Right renal cortex interstitium (tissue), 3 donors: Measurements from ENCODE around the gene SLC13A5. TPM values are rescaled to one million over a fixed set of nuclear protein-coding genes. Genes with fewer than 3 reads are reported as not detected.
"Not testable (repeated sequence)": the region's sequence is repeated elsewhere in the genome, so short reads cannot be mapped to it uniquely, and the experiment has no call there.

Experiments
- DNase-seq, 3 donors: peaks; one replicate each; pipeline ENCODE4 v3.0.0-alpha.2; 2013; ENCODE audit warnings: low read depth in 3 of 3, low spot score in 2 of 3
- polyA plus RNA-seq, 3 donors: library from polyadenylated mRNA; unstranded; fragments of 120-200 nt; gene quantifications; one replicate each; pipeline ENCODE4 v1.2.1, GENCODE V29; 2013; ENCODE audit not compliant: insufficient read length in 3 of 3

Gene SLC13A5
- polyA plus RNA-seq, 3 donors, result 1.1 to 4.2 (median 1.9) TPM

DNA sequence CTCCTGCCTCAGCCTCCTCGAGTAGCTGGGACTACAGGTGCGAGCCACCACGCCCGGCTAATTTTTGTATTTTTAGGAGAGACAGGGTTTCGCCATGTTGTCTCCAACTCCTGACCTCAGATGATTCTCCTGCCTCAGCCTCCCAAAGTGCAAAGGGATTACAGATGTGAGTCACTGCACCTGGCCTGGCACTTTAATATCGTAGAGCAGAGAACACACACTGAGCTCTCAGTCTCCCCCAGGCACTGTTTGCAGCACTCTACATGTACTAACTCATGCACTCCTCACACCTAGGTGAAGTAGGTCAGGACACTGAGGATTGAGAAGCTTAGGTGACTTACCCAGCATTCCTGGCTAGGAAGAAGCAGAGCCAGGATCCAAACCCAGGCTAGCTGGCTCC lies 46.6 kb downstream of the SLC13A5 start:
- no peak for DNase-seq

- peak in 1 of 3 donors; percentile 63 for DNase-seq
Observed at GRCh38 chr17:6666077-6666521, 47.1 kb downstream of the SLC13A5 start.

GRCh38 chr17:6663200-6663599 lies 50.0 kb downstream of the SLC13A5 start:
- DNase-seq, result not testable (repeated sequence)

- no peak for DNase-seq
Observed at GRCh38 chr17:6661464-6661848, 51.7 kb downstream of the SLC13A5 start.

- no peak for DNase-seq
Observed at GRCh38 chr17:6660805-6661463, 52.2 kb downstream of the SLC13A5 start.

GRCh38 chr17:6660101-6660500 lies 53.1 kb downstream of the SLC13A5 start:
- no peak for DNase-seq

DNA sequence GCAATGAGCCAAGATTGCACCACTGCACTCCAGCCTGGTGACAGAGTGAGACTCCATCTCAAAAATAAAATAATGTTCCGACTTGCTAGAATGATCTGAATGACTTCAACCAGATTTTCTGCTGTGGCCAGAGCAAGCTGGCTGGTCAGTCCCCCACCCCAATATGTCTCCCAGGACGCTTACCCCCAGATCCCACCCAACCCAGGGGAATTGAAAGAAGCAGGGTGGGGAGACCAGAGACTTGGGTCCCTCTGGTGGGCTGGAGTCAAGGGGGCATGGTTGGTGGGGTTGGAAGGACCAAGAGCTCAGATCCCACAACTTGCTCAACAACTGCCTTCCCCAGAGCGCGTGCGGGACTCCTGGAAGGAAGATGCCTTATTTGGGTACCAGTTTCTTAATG lies 54.8 kb downstream of the SLC13A5 start:
- DNase-seq, result not testable (repeated sequence)

DNA sequence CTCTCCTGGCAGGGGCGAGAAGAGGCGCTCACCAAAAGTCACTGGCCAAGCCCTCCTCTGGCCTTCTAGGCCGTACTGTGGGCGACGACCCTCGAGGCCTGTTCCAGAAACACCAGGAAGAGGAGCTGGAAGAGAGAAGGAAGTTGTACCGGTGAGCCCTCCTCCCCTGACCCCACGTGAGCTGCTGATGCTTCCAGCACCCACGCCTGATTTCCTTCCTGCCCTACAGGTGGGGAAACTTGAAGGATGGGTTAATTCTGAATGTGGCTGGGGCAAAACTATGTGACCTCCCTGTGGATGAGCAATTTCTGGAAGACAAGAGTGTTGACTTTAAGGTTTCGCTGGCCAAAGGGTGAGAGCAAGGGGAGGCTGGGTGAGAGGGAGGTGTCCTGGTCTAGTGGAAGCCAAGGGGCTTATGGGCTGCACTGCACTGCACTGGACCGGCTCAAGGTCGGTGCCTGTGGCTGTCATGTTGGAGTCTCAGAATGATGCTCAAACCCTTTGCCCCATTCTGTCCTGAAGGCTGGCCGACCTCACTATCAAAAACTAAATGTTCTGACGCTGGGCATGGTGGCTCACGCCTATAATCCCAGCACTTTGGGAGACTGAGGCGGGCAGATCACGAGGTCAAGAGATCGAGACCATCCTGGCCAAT lies 55.4 kb downstream of the SLC13A5 start:
- no peak for DNase-seq

DNA sequence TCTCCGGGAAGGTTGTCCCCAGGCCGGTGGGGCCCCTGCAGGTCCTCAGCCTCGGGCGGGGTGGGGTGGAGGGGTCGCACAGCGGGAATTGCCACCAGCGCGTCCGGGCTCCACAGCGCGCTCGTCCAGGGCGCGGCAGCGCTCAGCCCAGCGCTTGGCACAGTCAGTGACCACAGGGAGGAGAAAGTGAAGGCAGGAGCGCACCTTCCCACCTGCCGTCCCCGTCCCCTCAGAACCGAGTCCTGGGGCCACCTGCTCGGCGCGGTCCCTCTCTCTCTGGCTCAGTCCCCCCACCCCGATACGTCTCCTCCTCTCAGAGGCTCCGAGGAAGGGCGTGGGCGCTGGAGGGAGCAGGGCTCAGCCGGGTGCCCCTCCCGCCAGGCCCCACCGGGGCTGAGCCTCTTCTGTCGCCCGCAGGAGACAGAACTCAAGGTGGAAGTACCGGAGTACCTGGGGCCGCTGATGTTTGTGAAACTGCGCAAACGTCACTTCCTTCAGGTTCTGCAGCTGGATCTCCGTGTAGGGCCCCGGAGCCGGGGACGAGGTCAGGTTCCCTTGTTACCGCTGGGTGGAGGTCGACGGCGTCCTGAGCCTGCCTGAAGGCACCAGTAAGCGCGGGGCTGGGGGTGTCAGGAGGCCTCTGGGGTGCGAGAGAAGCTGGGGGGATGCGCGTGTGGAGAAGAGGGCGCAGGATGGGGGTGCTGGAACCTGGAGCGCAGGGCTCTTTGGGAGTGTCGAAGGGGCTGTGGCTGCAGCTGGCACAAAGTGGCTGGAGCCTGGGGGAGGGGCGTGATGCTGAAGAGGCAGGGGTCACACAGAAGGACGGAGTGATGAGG lies 56.2 kb downstream of the SLC13A5 start:
- DNase-seq, result not testable (repeated sequence)

DNA sequence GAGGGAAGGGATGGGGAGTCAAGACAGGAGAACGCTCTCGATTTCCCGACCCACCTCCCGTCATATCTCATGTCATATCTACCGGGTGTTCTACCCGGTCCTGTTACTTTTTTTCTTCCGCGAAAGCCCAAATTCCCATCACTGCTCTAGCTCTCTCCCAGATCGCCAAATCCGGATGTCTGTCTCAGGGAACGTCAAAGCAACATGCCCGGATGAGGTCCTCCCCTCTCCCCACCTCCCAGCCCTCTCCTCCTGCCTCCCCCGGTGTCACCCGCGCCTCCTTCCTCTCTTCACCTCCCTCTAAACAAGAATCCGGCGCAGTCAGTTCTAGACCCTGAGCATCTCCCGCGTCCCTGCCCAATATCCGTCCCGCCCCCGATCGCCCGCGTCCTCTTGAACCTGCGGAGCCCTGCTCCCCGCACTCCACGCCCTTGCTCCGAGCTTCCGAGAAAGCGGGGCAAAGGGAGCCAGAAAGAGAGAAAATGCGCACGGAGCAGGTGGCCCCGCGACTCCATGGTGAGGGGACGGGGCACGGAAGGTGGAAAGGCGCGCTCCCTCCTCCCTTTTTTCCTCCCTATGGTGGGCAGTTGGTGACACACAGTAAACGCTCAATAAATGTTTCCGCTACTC lies 57.3 kb downstream of the SLC13A5 start:
- DNase-seq, result not testable (repeated sequence)

DNA sequence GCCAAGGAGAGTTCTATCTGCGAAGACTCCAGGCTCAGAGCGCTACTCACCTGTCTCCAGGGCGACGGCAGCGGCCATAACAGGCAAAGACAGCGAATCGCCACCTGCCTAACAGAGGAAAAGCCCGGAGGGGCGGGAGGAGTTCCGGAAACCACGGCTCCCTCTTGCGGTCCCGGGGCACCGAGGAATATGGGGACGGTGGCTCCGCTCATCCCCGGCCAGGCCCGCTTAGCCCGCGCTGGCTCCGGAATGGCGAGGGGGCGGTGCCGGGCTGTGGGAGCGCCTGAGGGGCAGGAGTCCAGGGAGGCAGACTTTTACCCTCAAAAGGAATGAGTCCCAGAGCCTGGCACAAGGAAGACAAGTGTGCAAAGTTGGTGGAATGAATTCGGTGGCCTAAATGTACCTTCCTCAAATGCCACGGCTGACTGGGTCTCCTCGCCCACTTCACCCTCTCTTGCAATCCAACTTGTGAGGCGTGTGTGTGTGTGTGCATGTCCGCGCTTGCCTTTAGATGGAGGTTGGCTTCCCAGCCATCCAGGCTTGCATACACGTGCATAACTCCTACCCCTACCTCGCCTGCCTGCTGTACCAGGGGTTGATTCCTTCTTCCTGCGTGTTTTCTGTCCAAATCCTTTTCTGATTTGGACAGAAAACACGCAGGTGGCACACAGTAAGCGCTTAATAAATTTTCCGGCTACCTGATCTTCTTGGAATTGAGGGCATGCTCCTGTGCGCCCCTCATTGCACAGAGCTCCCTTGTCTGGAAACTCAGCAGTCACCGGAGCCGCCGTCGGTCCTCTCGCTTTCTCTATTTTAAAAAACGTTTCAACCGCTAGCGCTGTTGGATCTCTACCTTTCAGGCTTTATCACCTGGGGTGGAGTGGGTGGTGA lies 58.1 kb downstream of the SLC13A5 start:
- DNase-seq, result no peak

GRCh38 chr17:6651919-6652452 lies 61.2 kb downstream of the SLC13A5 start:
- no peak for DNase-seq

DNA sequence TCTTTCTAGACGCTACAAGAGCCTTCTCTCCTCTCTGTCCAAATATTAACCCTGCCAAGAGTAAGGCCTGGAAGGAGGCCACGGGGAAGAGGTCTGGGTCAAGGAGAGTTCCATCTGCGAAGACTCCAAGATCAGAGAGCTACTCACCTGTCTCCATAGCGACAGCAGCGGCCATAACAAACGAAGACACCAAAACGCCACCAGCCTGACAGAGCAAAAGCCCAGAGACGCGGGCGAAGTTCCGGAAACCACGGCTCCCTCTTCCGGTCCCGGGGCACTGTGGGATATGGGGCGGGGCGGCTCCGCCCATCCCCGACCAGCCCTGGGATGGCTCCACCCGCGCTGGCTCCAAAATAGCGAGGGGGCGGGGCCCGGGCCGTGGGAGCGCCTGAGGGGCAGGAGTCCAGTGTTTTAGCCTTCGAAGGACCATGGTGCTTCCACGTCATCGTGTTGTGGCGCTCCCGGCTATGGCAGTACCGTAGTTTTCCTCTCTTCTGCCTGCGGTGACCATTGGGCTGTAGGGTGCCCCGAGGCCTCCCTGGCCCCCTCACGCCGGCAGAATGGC lies 61.7 kb downstream of the SLC13A5 start, which contains the start of the genes C17orf100 and MED31:
Gene C17orf100 (plus strand): TSS at position 409 of the 565 bp plus-strand sequence. CDS start 152 bp downstream, at position 561.
Gene MED31 (minus strand): TSS at position 252 of the 565 bp plus-strand sequence. CDS start 77 bp downstream, at position 175.
- DNase-seq, result peak; percentile 78 to 85 (median 79)

DNA sequence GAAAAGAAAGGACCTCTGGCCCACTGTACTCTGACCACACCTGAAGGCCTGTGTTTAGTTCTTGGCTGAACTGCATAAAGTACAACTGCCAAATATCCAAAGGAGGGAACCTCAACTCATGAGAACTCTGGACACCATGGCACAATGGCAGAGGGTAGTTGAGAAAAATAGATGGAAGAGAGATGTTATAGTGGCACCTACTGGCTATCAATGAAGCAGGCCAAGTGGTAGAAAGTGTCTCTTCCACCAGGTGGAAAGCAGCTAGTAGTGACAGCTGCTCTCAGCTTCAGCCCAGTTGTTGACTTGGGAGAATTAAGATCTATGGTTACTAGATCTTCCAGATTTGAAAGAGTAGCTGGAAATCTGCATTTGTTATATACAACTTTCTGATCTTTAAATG lies 65.0 kb downstream of the SLC13A5 start:
- DNase-seq, result no peak

DNA sequence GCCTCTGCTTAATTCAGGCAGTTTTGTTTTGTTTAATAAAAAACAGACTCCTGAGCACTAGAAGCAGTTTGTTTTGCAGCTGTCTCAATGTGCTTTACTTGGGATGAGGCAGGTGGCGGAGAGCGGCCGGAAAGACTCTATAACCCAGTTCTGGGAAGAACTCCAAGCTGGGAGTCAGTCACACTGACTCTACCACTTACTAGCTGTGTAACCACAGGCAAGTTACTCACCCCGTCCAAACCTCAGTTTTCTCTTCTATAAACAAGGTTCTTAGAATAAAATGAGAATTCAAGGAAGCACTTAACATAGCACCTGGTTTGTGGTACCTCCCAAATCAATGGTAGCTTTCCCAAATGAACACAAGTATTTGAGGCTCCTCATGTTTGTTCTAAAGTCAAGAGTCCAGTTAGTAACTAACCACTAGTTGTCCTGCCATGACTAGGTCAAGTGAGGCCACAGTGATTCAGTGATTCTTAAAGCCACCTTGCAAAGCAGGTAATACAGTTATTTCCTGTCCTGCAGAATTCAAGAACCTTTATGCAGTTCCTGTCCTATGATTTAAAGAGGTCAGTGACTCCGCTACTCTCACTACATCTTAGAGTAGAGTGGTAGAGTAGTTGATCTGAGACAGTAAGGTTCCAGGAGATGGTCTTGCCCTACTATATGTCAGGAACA lies 69.6 kb downstream of the SLC13A5 start:
- no peak for DNase-seq

DNA sequence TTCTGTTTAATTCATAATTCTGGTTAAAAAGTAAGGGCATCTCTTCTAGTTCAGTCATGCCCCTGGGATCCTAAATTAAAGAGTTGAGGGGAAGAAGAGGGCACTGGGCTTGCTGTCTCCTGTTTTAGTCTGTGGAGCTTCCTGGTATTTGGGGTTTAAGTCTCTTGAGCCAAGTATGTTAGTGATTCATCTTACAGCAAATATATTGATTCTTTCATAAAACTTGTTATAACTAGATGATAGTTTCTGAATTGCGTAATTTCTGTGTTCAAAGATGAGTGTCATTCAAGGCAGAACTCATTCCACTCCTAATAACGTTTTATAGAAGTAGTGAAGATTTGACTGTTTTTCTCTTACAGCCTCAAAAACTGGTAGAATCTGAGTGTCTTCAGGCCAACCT lies 70.6 kb downstream of the SLC13A5 start:
- DNase-seq, result no peak

GRCh38 chr17:6641247-6641863 lies 71.8 kb downstream of the SLC13A5 start:
- no peak for DNase-seq
